Stimulated activated CD8-positive, alpha-beta memory T cell treated with anti-CD3 and anti-CD28 coated beads, Interleukin-4, amount 100 ng/mL, for 48 hours (primary cell): ENCODE results near the gene LSM2.

ENCODE experiments used
- DNase-seq: peaks from one replicate; pipeline ENCODE4 v3.0.0-alpha.2; 2020

Gene LSM2

DNA sequence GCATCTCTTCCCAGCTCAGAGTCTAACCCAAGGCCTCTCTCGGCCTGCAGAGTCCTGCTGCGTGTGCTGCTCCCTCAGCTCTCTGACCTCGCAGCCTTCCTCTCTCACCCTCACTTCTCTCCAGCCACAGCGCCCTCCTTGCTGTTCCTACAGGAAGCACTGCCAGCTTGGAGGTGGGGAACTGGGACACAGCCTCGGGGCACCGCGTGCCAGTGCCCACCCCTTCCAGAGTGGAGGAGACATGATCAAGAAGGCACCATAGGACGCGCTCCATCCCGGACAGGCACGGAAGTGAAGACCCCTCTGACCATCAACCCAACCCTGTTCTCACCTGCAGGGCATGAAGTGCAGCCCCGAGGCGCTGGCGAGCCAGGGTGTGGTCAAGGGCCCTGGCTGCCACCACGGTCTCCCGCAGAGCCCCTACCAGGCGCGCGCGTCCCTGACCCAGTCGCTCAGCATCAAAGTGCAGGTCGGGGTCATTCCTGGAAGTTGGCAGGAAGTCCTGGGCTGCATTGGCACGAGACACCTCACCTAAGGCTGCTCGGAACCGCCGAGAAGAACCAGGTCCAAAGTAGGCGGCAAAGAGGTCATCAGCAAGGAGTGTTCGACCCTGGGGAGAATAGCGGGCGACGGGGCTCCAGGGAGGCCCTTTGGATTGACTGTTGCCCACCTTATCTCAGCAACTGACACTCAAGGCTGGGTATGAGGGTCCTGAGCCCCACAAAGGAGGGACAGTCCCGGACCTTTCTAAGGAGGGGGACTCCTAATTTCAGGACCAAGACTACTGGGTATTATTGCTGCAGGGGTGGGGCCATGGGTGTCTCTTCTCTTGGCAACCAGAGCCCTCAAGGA, 30.9 kb downstream of the LSM2 start:
- DNase-seq: no peak

DNA sequence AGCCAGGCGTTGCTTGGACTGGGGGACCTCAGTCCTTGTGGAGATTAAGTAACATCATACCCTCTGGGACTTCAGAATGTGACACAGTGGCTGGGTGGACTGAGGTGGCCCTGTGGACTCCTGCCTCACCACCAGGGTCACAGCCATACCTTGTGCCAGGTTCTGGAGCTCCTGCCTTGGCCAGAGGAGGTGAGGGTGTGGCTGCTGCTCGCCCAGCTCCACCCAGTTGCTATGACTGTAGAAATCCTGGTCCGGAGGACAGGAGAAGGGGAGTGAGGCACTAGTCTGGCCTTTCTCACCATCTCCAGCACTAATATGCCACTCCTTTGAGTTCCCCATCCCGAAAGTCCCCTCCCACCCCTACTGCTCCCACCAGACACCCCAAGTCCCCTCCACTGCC, 31.6 kb downstream of the LSM2 start:
- DNase-seq: no peak

DNA sequence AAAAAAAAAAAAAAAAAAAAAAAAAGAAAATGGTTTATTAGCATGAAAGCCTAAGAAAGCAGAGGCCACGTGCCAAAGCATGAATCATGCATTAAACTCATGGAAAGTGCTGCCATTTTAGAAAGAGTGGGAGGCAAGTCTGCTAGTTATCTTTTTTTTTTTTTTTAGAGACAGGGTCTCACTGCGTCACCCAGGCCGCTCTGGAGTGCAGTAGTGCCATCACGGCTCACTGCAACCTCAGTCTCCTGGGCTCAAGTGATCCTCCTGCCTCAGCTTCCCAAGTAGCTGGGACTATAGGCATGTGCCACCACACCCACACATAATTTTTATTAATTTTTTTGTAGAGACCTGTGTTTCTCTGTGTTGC, 34.8 kb downstream of the LSM2 start:
- DNase-seq: no peak

DNA sequence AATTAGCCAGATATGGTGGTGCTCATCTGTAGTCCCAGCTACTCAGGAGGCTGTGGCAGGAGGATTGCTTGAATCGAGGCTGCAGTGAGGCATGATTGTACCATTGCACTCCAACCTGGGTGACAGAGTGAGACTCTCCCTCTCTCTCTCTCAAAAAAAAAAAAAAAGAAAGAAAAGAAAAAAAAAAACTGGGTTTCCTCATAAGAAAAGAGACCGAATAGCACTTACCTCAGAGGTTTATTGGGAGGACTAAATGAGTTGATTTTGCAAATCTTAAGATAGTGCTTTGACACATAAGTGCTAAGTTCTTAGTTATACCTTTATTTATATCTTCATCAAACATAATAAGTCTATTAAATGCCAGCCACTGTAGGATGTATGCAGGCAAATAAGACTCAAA, 35.9 kb downstream of the LSM2 start:
- DNase-seq: no peak

DNA sequence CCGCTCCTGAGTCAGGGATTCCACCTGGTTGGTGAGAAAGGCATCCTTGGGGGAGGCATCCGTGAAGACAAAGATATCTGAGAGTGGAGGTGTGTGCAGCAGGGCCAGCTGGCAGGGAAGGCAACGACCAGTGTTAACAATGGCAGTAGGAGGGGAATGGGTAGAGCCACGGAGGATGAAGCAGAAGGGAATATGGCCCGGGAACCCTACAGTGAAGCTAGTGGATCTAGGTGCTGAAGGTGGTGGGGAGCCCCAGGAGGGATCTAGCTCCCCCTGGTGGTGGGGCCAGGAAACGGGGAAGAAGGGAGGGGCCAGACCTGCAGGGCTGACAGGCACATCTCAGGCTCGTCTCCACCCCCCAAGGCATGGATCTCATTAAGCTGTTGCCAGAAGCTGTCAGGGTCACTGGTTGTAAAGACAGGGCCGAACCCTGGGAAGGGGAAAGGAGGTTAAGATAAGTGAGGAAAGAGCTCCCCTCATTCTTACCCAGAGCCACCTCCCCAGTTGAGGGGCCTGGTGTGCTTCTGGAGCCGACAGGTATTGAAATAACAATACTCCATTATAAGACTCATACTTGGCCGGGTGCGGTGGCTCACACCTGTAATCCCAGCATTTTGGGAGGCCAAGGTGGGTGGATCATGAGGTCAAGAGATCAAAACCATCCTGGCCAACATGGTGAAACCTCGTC, 36.9 kb downstream of the LSM2 start:
- peak; percentile 93 for DNase-seq

DNA sequence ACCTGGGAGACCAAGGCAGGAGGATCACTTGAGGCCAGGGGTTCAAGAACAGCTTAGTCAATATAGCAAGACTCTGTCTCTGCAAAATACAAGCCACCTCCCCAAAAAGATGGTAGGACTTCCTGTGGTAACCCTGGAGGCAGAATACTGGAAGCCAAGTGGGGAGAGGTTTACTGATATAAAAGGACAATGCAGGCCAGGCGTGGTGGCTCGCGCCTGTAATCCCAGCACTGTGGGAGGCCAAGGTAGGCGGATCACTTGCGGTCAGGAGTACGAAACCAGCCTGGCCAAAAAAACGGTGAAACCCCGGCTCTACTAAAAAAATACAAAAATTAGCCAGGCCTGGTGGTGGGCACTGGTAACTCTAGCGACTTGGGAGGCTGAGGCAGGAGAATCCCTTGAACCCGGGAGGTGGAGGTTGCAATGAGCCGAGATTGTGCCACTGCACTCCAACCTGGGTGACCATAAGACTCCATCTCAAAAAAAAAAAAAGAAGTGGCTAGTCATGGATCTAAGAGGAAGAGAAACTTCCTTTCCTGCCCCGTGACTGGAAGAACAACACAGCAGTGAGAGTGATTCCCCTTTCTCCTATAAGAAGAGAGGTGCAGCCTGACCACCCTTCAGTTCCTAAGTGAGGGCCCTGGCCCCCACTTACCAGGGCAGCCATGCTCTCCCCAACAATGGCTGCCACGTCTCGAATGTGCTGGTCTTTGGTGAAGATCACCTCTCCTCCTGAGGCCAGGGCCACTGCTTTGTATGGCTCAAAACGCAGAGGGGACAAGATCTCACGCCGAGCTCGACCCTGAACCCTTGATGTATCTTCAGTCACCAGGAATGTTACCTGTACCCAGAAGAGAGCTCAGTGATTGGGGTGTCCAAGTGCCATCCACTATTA, 38.2 kb downstream of the LSM2 start:
- DNase-seq: no peak

DNA sequence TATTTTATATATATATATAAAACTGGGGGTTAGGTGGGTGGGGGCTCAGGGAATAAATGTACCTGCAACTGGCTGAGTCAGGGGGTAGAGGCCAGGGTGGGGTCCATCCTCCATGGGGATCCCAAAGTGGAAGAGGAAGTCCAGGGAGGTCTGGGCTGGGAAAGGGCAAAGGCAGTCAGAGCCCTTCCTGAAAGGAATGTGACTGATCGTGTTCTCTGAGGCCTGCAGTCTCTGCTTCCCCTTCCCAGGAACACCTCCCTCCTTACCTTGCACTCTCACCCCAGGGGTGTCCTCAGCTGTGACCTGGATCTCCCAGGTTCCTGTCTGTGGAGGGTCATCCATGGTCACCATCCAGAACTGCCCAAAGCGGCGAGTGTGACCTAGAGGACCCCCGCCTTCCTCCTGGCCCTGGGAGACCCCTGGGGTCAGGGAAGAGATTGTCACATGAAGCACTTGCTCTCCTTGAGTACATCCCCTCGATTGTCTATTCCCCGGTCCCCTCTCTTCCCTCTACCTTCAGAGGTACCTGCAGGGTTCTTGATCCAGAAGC, 39.6 kb downstream of the LSM2 start:
- DNase-seq: no peak

DNA sequence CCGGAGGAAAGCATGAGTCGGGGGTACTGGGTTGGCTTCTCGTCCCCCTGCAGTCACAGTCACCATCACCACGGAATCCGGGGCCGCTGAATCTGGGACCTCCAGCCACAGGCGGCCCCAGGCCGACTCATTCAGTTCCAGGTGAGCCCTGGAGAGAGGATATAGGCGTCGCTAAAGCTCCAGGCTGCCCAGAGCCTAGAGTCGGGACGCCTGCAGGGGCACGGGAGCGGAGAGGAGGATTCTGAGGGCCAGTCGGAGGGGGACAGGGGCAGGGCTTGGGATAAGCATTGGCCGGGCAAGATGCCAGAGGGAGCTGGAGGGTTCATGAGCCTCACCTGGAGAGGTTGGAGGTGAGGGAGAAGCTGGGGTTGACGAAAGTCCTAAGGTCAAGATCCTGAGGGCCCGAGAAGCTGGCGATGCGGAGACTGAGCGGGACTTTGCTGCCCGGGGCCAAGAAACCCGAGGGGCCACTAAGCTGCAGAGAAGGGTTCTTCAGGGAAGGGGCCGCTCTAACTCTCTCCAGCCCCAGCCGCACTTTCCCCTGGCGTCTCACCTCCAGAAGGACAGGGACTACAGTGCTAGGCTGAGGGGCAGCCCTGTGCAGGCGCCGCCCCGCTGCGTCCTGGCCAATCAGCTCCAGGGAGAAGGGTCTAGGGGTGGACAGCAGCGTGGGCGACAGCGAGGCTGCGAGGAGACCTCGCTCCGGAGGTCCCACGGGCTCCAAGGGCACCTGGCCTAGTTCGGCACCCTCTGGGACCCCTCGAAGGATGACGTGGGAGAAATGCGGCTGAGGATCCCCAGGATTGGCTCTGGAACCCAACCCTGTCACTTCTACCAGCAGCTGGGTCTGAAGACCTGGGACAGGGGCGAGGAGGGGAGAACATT, 40.6 kb downstream of the LSM2 start:
- no peak for DNase-seq

DNA sequence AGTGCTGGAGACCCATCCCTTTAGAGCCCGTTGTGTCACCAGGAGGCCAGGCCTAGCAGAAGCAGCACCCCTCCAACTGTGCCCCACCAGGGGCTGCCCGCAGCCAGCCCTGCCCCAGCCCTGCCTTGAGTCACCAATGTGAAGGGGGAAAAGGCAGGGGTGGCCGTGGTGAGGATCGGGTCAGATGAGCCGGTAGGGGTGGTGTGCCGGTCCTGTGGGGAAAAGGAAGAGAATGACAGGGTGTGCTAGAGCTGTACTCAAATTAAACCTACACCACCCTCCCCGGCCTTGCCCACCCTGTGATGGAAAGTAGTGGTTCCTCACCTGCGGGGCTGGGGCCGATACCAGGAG, 41.2 kb downstream of the LSM2 start:
- no peak for DNase-seq

DNA sequence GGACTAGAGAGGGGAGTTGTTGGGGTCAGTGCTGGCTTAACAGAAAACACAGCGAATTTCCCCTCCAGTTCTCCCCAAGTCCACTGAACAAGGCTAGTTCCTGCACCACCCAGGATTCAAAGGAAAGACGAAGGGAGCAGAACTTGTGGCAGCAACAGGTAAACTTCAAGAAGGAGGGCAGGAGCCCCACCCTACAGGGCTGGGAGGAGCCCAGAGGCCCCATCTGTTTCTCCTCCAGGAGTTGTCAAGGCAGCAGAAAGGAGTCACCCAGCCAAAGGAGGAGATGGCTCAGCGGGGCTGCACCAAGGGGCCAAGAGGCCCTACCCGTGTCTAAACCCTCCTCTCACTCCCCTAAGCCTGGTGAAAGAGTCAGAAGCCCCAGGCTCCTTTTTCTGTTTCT, 42.6 kb downstream of the LSM2 start:
- no peak for DNase-seq

DNA sequence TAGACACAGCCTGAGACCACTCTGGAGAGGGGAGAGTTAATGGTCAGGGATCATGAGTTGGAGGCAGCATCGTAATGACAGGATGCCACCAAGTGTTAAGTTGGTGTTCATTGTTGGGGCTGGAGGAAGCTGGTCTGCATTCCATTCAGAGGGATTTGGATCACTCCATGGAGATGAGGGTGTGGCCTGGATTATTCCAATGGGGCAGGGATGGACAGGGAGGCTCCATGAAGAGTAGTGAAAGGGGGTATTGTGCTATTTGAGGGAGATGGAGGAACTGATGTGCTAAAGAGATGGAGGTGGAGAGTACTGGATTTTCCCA, 43.2 kb downstream of the LSM2 start:
- no peak for DNase-seq

DNA sequence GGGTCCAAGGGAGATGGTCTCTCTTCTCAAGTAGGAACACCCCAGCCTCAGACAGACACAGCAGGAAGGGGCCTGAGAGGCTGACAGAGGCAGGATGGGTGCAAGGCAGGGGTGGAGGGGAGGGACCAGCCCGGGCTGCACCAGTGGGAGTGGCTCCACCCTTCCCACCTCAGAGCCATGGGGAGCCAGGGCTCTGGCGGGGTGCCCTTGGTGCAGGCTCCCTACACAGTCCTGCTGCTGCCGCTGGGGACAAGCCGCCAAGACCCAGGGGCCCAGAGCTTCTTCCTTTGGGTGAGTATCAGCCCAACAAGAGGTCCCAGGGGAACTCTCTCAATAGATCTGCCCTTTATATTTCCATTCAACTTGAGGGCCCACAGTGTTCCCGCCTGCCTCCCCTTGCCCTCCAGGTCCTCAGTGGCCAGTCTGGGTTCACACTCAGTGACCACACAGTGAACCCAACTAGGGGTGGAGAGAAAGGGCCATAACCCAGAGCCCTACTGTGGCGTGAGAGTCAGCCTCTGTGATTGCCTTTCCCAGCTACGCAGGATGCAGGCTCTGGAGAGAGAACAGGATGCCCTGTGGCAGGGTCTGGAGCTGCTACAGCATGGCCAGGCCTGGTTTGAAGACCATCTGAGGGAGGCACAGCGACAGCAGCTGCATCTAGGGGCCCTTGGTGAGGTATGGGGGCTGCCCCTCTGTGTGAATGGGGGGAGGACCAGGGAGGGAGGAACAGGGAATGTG, 43.7 kb downstream of the LSM2 start:
- DNase-seq: no peak

DNA sequence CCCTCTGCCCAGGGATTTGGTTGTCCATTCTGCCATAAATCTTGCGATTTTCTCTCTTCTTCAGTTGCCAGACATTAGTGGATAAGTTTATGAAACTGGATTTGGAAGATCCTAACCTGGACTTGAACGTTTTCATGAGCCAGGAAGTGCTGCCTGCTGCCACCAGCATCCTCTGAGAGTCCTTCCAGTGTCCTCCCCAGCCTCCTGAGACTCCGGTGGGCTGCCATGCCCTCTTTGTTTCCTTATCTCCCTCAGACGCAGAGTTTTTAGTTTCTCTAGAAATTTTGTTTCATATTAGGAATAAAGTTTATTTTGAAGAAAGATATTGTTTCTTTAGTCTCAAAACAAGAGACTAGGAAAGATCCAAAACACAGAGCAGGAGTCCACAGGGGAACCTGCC, 44.4 kb downstream of the LSM2 start, which contains the start of gene SAPCD1:
Gene SAPCD1 (plus strand): TSS at position 301 of the 400 bp plus-strand sequence. CDS start 399 bp downstream, outside the sequence.
- DNase-seq: no peak

DNA sequence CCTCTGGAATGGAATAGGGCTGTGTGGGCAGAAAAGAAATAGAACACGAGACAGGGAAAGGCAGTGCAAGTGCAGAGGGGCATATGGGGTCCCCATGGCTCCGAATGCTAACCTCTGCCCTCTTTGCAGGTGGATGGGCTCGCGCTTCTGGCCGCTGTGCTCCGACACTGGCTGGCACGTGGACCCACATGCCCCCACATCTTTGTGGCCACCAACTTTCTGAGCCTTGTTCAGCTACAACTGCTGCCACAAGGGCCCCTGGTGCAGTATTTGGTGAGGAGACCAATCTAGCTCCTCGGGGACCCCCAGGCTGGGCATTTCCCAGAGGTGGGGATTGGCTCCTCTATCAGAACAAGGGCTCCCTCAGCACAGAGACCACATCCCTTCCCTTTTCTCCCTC, 45.4 kb downstream of the LSM2 start:
- no peak for DNase-seq

DNA sequence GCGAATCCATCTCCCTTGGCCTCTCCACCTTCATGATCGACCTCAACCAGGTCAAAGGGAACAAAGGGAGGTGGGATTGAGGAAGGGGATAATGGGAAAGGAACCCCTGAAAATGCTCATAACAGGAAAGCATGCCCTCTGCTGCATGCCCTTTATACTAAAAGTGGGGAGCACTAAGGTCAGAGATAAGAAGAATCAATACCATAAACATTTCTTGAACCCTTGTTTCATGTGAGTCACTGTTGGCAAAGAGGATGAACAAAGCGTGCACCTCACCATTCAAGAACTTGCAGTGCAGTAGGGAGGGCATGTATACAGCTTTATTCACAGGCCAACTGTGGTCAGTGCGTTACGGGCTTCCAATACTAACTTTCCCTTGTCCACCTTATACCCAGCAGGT, 46.0 kb downstream of the LSM2 start:
- DNase-seq: no peak

DNA sequence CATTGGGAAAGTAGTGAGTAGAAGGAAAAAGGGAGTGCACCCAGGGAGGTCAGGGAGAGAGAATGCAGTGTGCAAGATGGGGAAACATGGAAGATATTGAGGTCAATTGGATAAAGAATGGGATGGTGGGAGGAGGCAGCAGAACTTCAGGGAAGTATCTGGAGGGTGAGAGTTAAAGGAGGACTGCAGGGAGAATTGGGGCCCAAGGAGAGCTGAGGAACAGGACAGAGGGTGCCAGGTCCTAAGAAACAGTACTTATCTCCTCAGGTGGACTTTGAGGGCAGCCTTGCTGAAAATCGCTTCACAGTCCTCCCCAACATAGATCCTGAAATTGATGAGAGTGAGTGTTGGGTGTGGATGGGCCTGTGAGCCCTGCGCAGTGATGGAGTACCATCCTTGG, 48.5 kb downstream of the LSM2 start:
- no peak for DNase-seq

DNA sequence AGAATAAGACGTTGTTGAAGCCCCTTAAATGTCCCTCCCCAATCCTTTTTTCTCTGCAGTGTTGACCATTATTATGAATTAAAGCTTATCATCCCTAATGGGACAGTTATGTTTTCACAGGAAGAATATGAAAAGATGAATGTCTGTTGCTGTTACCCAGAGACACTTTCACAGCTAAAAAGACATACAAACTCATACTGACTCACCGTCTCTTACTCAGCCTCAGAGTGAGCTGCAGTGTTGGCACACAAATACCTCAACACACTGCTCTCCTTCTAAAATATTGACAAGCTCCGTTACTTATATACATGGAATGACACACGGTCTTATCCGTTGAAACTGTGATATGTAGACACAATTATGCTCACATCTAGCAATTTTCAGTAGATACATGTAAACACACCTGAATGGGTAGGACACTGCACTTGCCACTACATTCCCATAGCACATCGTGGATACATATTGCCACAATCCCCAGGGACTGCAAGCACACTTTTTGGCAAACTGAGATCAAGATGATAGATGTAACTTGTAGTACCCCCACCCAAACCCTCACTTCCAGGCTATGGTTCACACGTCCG, 53.9 kb downstream of the LSM2 start:
- no peak for DNase-seq

DNA sequence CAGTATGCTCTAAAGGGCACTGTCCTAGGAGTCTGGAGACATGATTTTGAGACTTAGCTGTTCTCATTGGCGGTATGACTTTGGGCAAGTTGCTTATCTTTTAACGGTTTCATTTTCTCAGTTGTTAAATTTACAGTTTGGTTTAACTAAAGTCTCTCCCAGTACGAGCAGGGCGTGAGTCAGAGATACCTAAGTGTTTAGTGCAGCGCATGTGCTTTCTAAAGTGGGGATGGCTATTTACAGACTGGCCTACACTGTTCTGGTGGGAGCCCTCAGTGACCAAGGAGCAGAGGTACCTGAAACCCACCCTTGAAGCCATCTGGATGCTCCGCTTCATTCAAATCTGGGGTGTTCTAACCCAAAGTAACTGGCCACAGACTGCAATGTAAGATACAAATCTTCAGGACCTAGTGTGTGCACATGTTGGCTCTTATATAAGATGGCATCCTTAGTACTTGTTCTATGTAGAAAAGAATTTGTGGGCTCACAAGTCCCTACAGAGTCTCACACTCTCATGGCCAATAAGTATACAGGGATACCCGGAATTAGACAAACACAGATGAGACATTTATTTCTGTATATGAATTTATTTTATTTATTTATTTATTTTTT, 56.2 kb downstream of the LSM2 start:
- no peak for DNase-seq

DNA sequence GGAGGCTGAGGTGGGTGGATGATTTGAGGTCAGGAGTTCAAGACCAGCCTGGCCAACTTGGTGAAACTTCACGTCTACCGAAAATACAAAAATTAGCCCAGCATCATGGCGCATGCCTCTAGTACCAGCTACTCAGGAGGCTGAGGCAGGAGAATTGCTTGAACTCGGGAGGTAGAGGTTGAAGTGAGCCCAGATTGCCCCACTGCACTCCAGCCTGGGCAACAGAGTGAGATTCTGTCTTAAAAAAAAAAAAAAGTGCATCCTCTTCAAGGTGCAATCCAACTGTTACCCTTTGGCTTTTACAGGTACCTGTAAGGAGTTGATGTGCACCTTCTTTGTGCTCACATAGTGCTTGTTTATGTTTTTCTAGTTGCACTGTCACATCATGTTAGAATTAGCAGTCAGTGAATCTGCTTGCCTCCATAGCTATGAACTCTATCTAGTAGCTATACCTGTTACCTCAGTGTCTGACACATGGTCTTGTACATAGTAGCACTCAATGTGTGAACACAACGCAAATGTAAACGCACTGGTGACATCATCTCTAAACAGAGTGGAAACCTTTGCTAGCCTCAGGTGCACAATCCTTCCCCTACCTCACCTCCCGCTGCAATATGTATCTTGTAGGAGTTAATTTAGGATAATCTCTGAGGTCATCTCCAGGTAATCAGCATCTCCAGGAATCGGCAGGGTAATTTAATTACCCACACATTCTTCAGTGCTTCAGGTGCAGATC, 57.3 kb downstream of the LSM2 start:
- DNase-seq: no peak
